WTC11 (cell line): ENCODE measurements around the gene ELFN2. TPM values are rescaled to one million over a fixed set of nuclear protein-coding genes. Genes with fewer than 3 reads are reported as not detected.

Experiments
- ATAC-seq: fragments of 200-7000 bp; cut with Tn5 transposase; 2 replicates; pipeline ENCODE4 v1.10.0; 2021; ENCODE audit warnings: mild to moderate bottlenecking, moderate library complexity
- CTCF ChIA-PET: fragments of 300-600 bp; sonication (Branson Sonifier 250); formaldehyde crosslinking; loops from one replicate; lab custom pipeline; 2021; ENCODE audit warnings: antibody characterized with exemption; lab: Charles Lee
- POLR2A ChIA-PET: fragments of 350-600 bp; sonication (Branson Sonifier 250); formaldehyde crosslinking; loops from one replicate; lab custom pipeline; 2021; ENCODE audit warnings: antibody characterized with exemption; lab: Charles Lee
- DNase-seq: peaks from one replicate; pipeline ENCODE4 v3.0.0; 2021; ENCODE audit warnings: low spot score
- H3K27ac Mint-ChIP-seq: 2 replicates; pipeline ENCODE4 v1.8.0; 2021; ENCODE audit warnings: mixed read lengths
- H3K27me3 Mint-ChIP-seq: 2 replicates; pipeline ENCODE4 v1.8.0; 2021; ENCODE audit warnings: low read depth, mild to moderate bottlenecking, moderate library complexity, mixed read lengths
- H3K36me3 Mint-ChIP-seq: 2 replicates; pipeline ENCODE4 v1.8.0; 2021; ENCODE audit warnings: mixed read lengths
- H3K4me1 Mint-ChIP-seq: 2 replicates; pipeline ENCODE4 v1.8.0; 2022; ENCODE audit warnings: mixed read lengths
- H3K4me3 Mint-ChIP-seq: 2 replicates; pipeline ENCODE4 v1.8.0; 2021; ENCODE audit warnings: mild to moderate bottlenecking, moderate library complexity, mixed read lengths
- H3K9me3 Mint-ChIP-seq: 2 replicates; pipeline ENCODE4 v1.8.0; 2021; ENCODE audit warnings: mixed read lengths
- ARID4B ChIP-seq: sonication (generic); formaldehyde crosslinking; IDR thresholded peaks from 2 replicates; pipeline ENCODE4 v1.8.0; 2023; ENCODE audit warnings: missing genetic modification reagents, mild to moderate bottlenecking, borderline replicate concordance
- ATF1 ChIP-seq: sonication (generic); formaldehyde crosslinking; IDR thresholded peaks from 2 replicates; pipeline ENCODE4 v1.8.1; 2023; ENCODE audit warnings: mild to moderate bottlenecking, moderate library complexity, missing genetic modification reagents
- CBFB ChIP-seq: sonication (generic); formaldehyde crosslinking; IDR thresholded peaks from 2 replicates; pipeline ENCODE4 v1.8.1; 2022; ENCODE audit warnings: mild to moderate bottlenecking, low read depth, missing genetic modification reagents
- E2F1 ChIP-seq: sonication (generic); formaldehyde crosslinking; IDR thresholded peaks from 2 replicates; pipeline ENCODE4 v1.8.0; 2022; ENCODE audit warnings: mild to moderate bottlenecking, missing genetic modification reagents
- E2F5 ChIP-seq: sonication (generic); formaldehyde crosslinking; IDR thresholded peaks from 2 replicates; pipeline ENCODE4 v1.8.1; 2022; ENCODE audit warnings: mild to moderate bottlenecking, moderate library complexity, missing genetic modification reagents
- EMX1 ChIP-seq: fragments of 250-450 bp; sonication (Bioruptor Pico); IDR thresholded peaks from 2 replicates; pipeline ENCODE4 v1.8.0; 2021; ENCODE audit warnings: mild to moderate bottlenecking
- ERG ChIP-seq: fragments of 250-450 bp; sonication (Bioruptor Pico); IDR thresholded peaks from 2 replicates; pipeline ENCODE4 v1.8.0; 2021; ENCODE audit warnings: mild to moderate bottlenecking
- FOXJ3 ChIP-seq: sonication (generic); formaldehyde crosslinking; IDR thresholded peaks from 2 replicates; pipeline ENCODE4 v1.9.0; 2021; ENCODE audit warnings: missing genetic modification reagents, mild to moderate bottlenecking, borderline replicate concordance
- FOXK1 ChIP-seq: sonication (generic); formaldehyde crosslinking; IDR thresholded peaks from 2 replicates; pipeline ENCODE4 v1.8.0; 2022; ENCODE audit warnings: mild to moderate bottlenecking, moderate library complexity, missing genetic modification reagents
- HMGA2 ChIP-seq: fragments of 250-450 bp; sonication (Bioruptor Pico); IDR thresholded peaks from 2 replicates; pipeline ENCODE4 v1.4.0; 2021; ENCODE audit warnings: mild to moderate bottlenecking, moderate library complexity
- MYBL2 ChIP-seq: sonication (generic); formaldehyde crosslinking; IDR thresholded peaks from 2 replicates; pipeline ENCODE4 v1.8.1; 2023; ENCODE audit warnings: mild to moderate bottlenecking, moderate library complexity, missing genetic modification reagents
- RELA ChIP-seq: sonication (generic); formaldehyde crosslinking; IDR thresholded peaks from 2 replicates; pipeline ENCODE4 v1.8.1; 2022; ENCODE audit warnings: missing genetic modification reagents, mild to moderate bottlenecking, borderline replicate concordance
- TEAD1 ChIP-seq: sonication (generic); formaldehyde crosslinking; IDR thresholded peaks from 2 replicates; pipeline ENCODE4 v1.8.0; 2022; ENCODE audit warnings: mild to moderate bottlenecking, missing genetic modification reagents
- TP53 ChIP-seq: sonication (generic); formaldehyde crosslinking; IDR thresholded peaks from 2 replicates; pipeline ENCODE4 v1.8.1; 2023; ENCODE audit warnings: mild to moderate bottlenecking, missing genetic modification reagents
- ZNF263 ChIP-seq: sonication (generic); formaldehyde crosslinking; IDR thresholded peaks from 2 replicates; pipeline ENCODE4 v1.8.1; 2022; ENCODE audit warnings: low read depth, mild to moderate bottlenecking, moderate library complexity, missing genetic modification reagents
- ZNF281 ChIP-seq: sonication (generic); formaldehyde crosslinking; IDR thresholded peaks from 2 replicates; pipeline ENCODE4 v1.8.0; 2023; ENCODE audit warnings: mild to moderate bottlenecking, missing genetic modification reagents
- ZNF512 ChIP-seq: sonication (generic); formaldehyde crosslinking; IDR thresholded peaks from 2 replicates; pipeline ENCODE4 v1.8.1; 2022; ENCODE audit warnings: missing genetic modification reagents, borderline replicate concordance
- total RNA-seq: library from RNA; stranded (reverse); gene quantifications from 3 replicates; pipeline ENCODE4 v1.2.3, GENCODE V29; 2021

ELFN2 gene
- total RNA-seq, 1 experiment from 2014 or later: 0.87 TPM

GRCh38 chr22:37338539-37339246 is 88.6 kb downstream of the ELFN2 start (continued):
- TF ChIP-seq ERG (CRISPR knock-in tag) (no peak), HMGA2 (CRISPR knock-in tag) (no peak), FOXK1 (no peak), ZNF263 (CRISPR knock-in tag) (no peak)

- Mint-ChIP-seq H3K27ac (no peak overlapping the region), H3K9me3 (no peaks in the 10 kb centered on the region), H3K27me3 (peaks cover 37% of the 10 kb centered on the region), H3K36me3 (no peaks in the 10 kb centered on the region), H3K4me3 (no peak overlapping the region), H3K4me1 (peaks cover 49% of the 10 kb centered on the region)
- ChIA-PET POLR2A (interaction anchor here (0.7 kb wide), 1 partner anchor 283 kb away, joined by 11 read pairs; no protein-coding TSS in a partner anchor), CTCF (no interaction called here)
- TF ChIP-seq HMGA2 (CRISPR knock-in tag) (no peak), ZNF263 (CRISPR knock-in tag) (no peak), TEAD1 (no peak), ATF1 (CRISPR knock-in tag) (no peak), E2F5 (no peak), FOXJ3 (no peak), E2F1 (CRISPR knock-in tag) (no peak), ZNF512 (CRISPR knock-in tag) (no peak), EMX1 (CRISPR knock-in tag) (no peak), CBFB (CRISPR knock-in tag) (no peak), ZNF281 (CRISPR knock-in tag) (no peak), ARID4B (no peak), TP53 (CRISPR knock-in tag) (no peak), MYBL2 (CRISPR knock-in tag) (no peak), RELA (CRISPR knock-in tag) (no peak)
- DNase-seq (no peak), ATAC-seq (no peak)
Observed at GRCh38 chr22:37337204-37337943, 89.9 kb downstream of the ELFN2 start.
